Panc1 (cell line): ENCODE measurements around the gene CD244. TPM values are rescaled to one million over a fixed set of nuclear protein-coding genes. Genes with fewer than 3 reads are reported as not detected.

Experiments used
- ATAC-seq: fragments of 200-7000 bp; cut with Tn5 transposase; 2 replicates; pipeline ENCODE4 v1.9.1; 2020; ENCODE audit warnings: mild to moderate bottlenecking, moderate library complexity
- BruUV-seq: library from RNA; stranded (reverse); fragments of 400-500 nt; replicated peaks from 2 replicates; lab custom pipeline; 2021; lab: Mats Ljungman, UMichigan
- CTCF ChIA-PET: fragments of 300-600 bp; sonication (Branson Sonifier 250); formaldehyde crosslinking; loops from one replicate; lab custom pipeline; 2022; ENCODE audit warnings: antibody characterized with exemption; lab: Charles Lee
- POLR2A ChIA-PET: fragments of 300-600 bp; sonication (Branson Sonifier 250); formaldehyde crosslinking; loops from one replicate; lab custom pipeline; 2022; ENCODE audit warnings: antibody characterized with exemption; lab: Charles Lee
- DNase-seq: peaks from one replicate; pipeline ENCODE4 v3.0.0-alpha.2; 2010; ENCODE audit warnings: low read depth, low spot score
- H3K27ac ChIP-seq: 2 replicates; pipeline ENCODE4 v1.5.1; 2011; ENCODE audit warnings: mild to moderate bottlenecking, low read length, inconsistent platforms
- H3K27me3 ChIP-seq: fragments of 200-500 bp; sonication (Bioruptor generic); 2 replicates; pipeline ENCODE4 v1.6.0; 2014; ENCODE audit warnings: low read length, inconsistent platforms; ENCODE audit not compliant: control insufficient read depth, insufficient read depth
- H3K36me3 ChIP-seq: fragments of 200-500 bp; sonication (Bioruptor generic); 2 replicates; pipeline ENCODE4 v1.5.1; 2014; ENCODE audit warnings: inconsistent platforms, mild to moderate bottlenecking, low read length, moderate library complexity; ENCODE audit not compliant: control insufficient read depth, insufficient read depth
- H3K4me1 ChIP-seq: 2 replicates; pipeline ENCODE4 v1.5.1; 2011; ENCODE audit warnings: inconsistent platforms, mild to moderate bottlenecking, low read length, moderate library complexity; ENCODE audit not compliant: control insufficient read depth, insufficient read depth
- H3K4me3 ChIP-seq, 2 experiments: 2 replicates each; pipeline ENCODE4 v1.5.1; 2011 to 2012; ENCODE audit warnings: low read depth in 2 of 2, low read length in 2 of 2, mild to moderate bottlenecking in 2 of 2, inconsistent platforms in 1 of 2, moderate library complexity in 1 of 2
- H3K9me3 ChIP-seq: fragments of 200-500 bp; sonication (Bioruptor generic); 2 replicates; pipeline ENCODE4 v1.5.1; 2014; ENCODE audit warnings: low read depth, mild to moderate bottlenecking, inconsistent platforms, low read length, moderate library complexity; ENCODE audit not compliant: control insufficient read depth, insufficient read depth
- CTCF ChIP-seq: fragments of 450-650 bp; IDR thresholded peaks from 2 replicates; pipeline ENCODE4 v1.5.1; 2017; ENCODE audit warnings: mild to moderate bottlenecking
- POLR2AphosphoS5 ChIP-seq: IDR thresholded peaks from 2 replicates; pipeline ENCODE4 v1.6.1; 2012; ENCODE audit warnings: mild to moderate bottlenecking, low read depth, low read length, moderate library complexity
- REST ChIP-seq, 2 experiments: IDR thresholded peaks; 2 replicates each; pipeline ENCODE4 v1.6.1; 2011 to 2012; ENCODE audit warnings: low read depth in 2 of 2, control low read depth in 1 of 2, low read length in 1 of 2, mild to moderate bottlenecking in 1 of 2, moderate library complexity in 1 of 2; ENCODE audit not compliant: insufficient read depth in 1 of 2
- SIN3A ChIP-seq: IDR thresholded peaks from 2 replicates; pipeline ENCODE4 v1.6.1; 2012; ENCODE audit warnings: low read depth, mild to moderate bottlenecking, low read length, moderate library complexity, borderline replicate concordance; ENCODE audit not compliant: insufficient read depth
- TCF7L2 ChIP-seq: IDR thresholded peaks from 2 replicates; pipeline ENCODE4 v1.6.1; 2011; ENCODE audit warnings: mild to moderate bottlenecking, low read depth, low read length, inconsistent platforms
- in situ Hi-C: cut with HindIII; loops from 2 replicates; pipeline ENCODE4 v1.10.0; 2016; ENCODE audit warnings: low sequenced_read_pairs, low pct_unique_long_range_greater_than_20kb
- intact Hi-C: fragments of 100-400 bp; cut with micrococcal nuclease; formaldehyde crosslinking; loops from one replicate; pipeline ENCODE4 v1.10.0; 2022; ENCODE audit not compliant: unreplicated experiment
- total RNA-seq: library from RNA; stranded (reverse); gene quantifications from one replicate; pipeline ENCODE4 v1.2.1, GENCODE V29; 2021; ENCODE audit not compliant: unreplicated experiment

Gene CD244
- total RNA-seq, 1 experiment from 2014 or later, result not detected

GRCh38 chr1:160836981-160837557, 25.6 kb downstream of the CD244 start:
- no peaks in the 10 kb centered on the region for H3K9me3 ChIP-seq
- peaks cover 12% of the 10 kb centered on the region for H3K27me3 ChIP-seq
- POLR2A ChIA-PET, result interaction anchor here (0.6 kb wide), 1 partner anchor 153 kb away, joined by 12 read pairs; no protein-coding TSS in a partner anchor
- CTCF ChIA-PET, result interaction anchor here (1.0 kb wide), 1 partner anchor 104 kb away, joined by 3 read pairs; no protein-coding TSS in a partner anchor
- TF ChIP-seq CTCF (no peak), TCF7L2 (no peak), REST (IDR thresholded peaks at IDR 0.05; ENCODE audit: insufficient read depth in 1 of 2, low read depth in 2 of 2, low read length in 1 of 2) (no peak)
- no peak overlapping the region for H3K27ac ChIP-seq
- H3K4me3 ChIP-seq, result no peak overlapping the region
- DNase-seq (no peak), ATAC-seq (no peak)
- no peaks in the 10 kb centered on the region for H3K4me1 ChIP-seq
- in situ Hi-C loops, result no loop called here
- intact Hi-C loops, result no loop called here
- H3K36me3 ChIP-seq, result no peaks in the 10 kb centered on the region
- no TSS peak for BruUV-seq

GRCh38 chr1:160836561-160836960, 26.1 kb downstream of the CD244 start:
- Histone ChIP-seq H3K4me3 (no peak overlapping the region), H3K27me3 (peaks cover 12% of the 10 kb centered on the region), H3K27ac (no peak overlapping the region), H3K9me3 (no peaks in the 10 kb centered on the region), H3K4me1 (no peaks in the 10 kb centered on the region), H3K36me3 (no peaks in the 10 kb centered on the region)
- BruUV-seq, result no TSS peak
- in situ Hi-C loops (no loop called here), intact Hi-C loops (no loop called here)
- ChIA-PET POLR2A (interaction anchor here (0.6 kb wide), 1 partner anchor 154 kb away, joined by 12 read pairs; no protein-coding TSS in a partner anchor), CTCF (no interaction called here)
- ATAC-seq (no peak), DNase-seq (no peak)
- TF ChIP-seq TCF7L2 (no peak), CTCF (no peak), POLR2AphosphoS5 (no peak), SIN3A (no peak), REST (IDR thresholded peaks at IDR 0.05; ENCODE audit: insufficient read depth in 1 of 2, low read depth in 2 of 2, low read length in 1 of 2) (no peak)
